ENCODE data around the gene PRSS8. TPM values are rescaled to one million over a fixed set of nuclear protein-coding genes. Genes with fewer than 3 reads are reported as not detected.

The PRSS8 gene
- total and polyA plus RNA-seq, 2 donors (not counting 1 experiment from before 2014, with no cell fraction given), result not detected

DNA sequence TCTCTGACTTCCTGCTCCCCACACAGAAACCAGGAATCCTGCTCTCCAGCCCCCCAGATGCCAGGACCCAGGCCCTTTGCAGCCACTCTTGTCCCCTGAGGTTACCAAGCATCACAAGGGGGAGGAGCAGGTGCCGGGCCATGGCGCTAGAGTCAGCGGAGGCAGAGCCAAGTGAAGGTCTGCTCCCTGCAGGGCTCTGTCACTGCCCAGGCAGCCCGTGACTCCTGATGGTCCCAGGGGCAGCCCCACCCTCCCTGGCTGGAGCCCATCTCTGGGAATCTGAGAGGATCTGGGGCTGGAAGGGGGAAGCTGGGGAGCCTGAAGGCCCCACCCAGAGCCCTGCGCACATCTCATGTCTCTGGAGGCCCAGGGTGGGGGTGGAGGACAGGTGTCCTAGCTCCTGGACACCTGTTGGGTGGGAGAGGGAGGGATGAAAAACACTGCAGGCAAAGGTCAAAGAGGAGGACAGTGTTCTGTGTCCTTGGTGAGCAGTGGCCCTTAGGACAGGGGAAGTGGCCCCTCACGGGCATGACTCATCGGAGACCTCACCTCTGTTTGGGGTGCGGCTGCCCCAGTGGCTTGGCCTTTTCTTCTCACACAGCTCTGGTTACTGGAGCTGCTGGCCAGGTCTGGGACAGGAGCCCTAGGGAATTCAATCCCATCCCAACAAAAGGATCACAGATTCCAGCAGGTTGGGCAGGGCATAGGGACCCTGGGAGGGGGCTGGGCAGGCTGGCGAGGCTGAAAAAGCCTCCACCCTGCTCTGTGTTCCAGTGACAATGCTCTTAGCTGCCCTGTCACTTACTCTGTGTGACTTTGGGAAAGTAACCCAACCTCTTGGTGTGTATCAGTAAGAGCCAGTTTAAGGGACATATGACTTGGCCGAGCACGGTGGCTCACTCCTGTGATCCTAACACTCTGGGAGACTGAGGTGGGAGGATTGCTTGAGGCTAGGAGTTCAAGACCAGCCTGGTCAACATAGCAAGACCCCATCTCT is 14.7 kb upstream of the PRSS8 start, which contains the start of gene PRSS36:
PRSS36 (minus strand) TSS at position 173 of the 997 bp plus-strand sequence; CDS start at position 142, 31 bp downstream.
- DNase-seq (ENCODE audit: low read depth in 2 of 2), result no peak

DNA sequence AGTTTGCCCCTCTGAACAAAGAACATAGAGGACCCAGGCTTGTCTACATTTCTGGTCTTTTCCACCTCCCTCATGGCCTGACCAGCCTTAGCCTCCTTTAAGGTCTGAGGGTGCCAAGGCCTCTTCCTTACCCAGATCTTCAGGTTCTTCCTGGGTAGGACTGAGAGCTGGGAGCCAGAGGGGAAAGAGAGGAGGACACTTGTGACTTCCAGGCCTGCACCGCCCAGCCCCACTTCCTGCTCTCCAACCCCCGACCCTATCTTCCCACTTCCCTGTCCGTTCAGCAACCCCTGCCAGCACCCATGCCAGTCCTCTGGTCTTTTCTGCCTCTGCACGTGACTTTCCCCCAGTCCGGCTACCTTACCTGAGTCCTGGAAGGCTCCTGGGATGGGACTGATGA is 13.8 kb upstream of the PRSS8 start:
- no peaks in the 10 kb centered on the region for H4K20me1 ChIP-seq (ENCODE audit: control insufficient read depth, extremely low read depth, insufficient read depth, low read length)
- no peak overlapping the region for H3K4me3 ChIP-seq (replicated peaks in 1 of 4; ENCODE audit: control extremely low read depth in 1 of 4, insufficient read depth in 1 of 4, low read depth in 3 of 4, low read length in 4 of 4)
- DNase-seq (ENCODE audit: low read depth in 2 of 2), result no peak

More for the DNA sequence above, 14.7 kb upstream of the PRSS8 start, which contains the start of gene PRSS36:
- no peaks in the 10 kb centered on the region for H3K4me1 ChIP-seq (ENCODE audit: control insufficient read depth, extremely low read depth, insufficient read depth, low read length)
- TF ChIP-seq EZH2 (IDR thresholded peaks at IDR 0.05; ENCODE audit: low read length, missing control alignments), result no peak
- no peaks in the 10 kb centered on the region for H3K79me2 ChIP-seq (ENCODE audit: control insufficient read depth, insufficient read depth, low read length)
- no peak within 1 kb of the TSS for H3K4me3 ChIP-seq (replicated peaks in 1 of 4; ENCODE audit: control extremely low read depth in 1 of 4, insufficient read depth in 1 of 4, low read depth in 3 of 4, low read length in 4 of 4)
- H3K27ac ChIP-seq (ENCODE audit: insufficient read depth, low read length), result no peak within 1 kb of the TSS
- H3K9me3 ChIP-seq (ENCODE audit: control insufficient read depth, insufficient read depth, low read depth, low read length), result no peaks in the 10 kb centered on the region
- H3K9ac ChIP-seq (ENCODE audit: insufficient read depth, low read length), result no peak within 1 kb of the TSS
- H3K36me3 ChIP-seq (ENCODE audit: control insufficient read depth, insufficient read depth, low read length), result no peaks in the 10 kb centered on the region
- H3K27me3 ChIP-seq (ENCODE audit: control insufficient read depth, insufficient read depth, low read length), result peaks cover 27% of the 10 kb centered on the region
- H4K20me1 ChIP-seq (ENCODE audit: control insufficient read depth, extremely low read depth, insufficient read depth, low read length), result no peaks in the 10 kb centered on the region
- H2AFZ ChIP-seq (ENCODE audit: low read length), result no peak within 1 kb of the TSS
- H3K4me2 ChIP-seq (ENCODE audit: extremely low read depth, insufficient read depth, low read length), result no peak within 1 kb of the TSS

DNA sequence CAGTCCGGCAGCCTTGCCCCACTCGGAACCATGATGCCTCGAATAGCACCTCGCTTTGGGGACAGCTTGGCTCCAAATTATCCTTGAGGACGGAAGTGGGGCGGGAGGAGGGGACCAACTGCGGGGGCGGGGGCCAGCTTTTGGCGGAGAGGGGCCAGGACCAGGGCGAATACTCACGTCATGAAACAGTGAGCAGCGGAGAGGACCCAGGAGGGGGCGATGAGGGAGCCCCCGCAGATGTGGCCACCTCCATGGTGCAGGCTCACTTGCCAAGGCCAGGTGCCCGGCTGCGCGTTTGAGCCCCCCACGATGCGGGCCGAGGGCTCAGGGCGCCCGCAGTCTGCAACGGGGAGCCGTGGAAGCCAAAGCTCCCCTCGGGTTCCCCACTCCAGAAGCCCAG is 13.4 kb upstream of the PRSS8 start:
- Histone ChIP-seq H3K9me3 (ENCODE audit: control insufficient read depth, insufficient read depth, low read depth, low read length) (no peaks in the 10 kb centered on the region), H3K27ac (ENCODE audit: insufficient read depth, low read length) (no peak overlapping the region), H3K27me3 (ENCODE audit: control insufficient read depth, insufficient read depth, low read length) (peaks cover 27% of the 10 kb centered on the region), H3K4me3 (replicated peaks in 1 of 4; ENCODE audit: control extremely low read depth in 1 of 4, insufficient read depth in 1 of 4, low read depth in 3 of 4, low read length in 4 of 4) (no peak overlapping the region), H3K4me2 (ENCODE audit: extremely low read depth, insufficient read depth, low read length) (no peak overlapping the region), H3K36me3 (ENCODE audit: control insufficient read depth, insufficient read depth, low read length) (no peaks in the 10 kb centered on the region), H2AFZ (ENCODE audit: low read length) (no peak overlapping the region), H3K9ac (ENCODE audit: insufficient read depth, low read length) (no peak overlapping the region), H4K20me1 (ENCODE audit: control insufficient read depth, extremely low read depth, insufficient read depth, low read length) (no peaks in the 10 kb centered on the region), H3K4me1 (ENCODE audit: control insufficient read depth, extremely low read depth, insufficient read depth, low read length) (no peaks in the 10 kb centered on the region), H3K79me2 (ENCODE audit: control insufficient read depth, insufficient read depth, low read length) (no peaks in the 10 kb centered on the region)
- no peak for DNase-seq (ENCODE audit: low read depth in 2 of 2)
- TF ChIP-seq, protein P1, sequence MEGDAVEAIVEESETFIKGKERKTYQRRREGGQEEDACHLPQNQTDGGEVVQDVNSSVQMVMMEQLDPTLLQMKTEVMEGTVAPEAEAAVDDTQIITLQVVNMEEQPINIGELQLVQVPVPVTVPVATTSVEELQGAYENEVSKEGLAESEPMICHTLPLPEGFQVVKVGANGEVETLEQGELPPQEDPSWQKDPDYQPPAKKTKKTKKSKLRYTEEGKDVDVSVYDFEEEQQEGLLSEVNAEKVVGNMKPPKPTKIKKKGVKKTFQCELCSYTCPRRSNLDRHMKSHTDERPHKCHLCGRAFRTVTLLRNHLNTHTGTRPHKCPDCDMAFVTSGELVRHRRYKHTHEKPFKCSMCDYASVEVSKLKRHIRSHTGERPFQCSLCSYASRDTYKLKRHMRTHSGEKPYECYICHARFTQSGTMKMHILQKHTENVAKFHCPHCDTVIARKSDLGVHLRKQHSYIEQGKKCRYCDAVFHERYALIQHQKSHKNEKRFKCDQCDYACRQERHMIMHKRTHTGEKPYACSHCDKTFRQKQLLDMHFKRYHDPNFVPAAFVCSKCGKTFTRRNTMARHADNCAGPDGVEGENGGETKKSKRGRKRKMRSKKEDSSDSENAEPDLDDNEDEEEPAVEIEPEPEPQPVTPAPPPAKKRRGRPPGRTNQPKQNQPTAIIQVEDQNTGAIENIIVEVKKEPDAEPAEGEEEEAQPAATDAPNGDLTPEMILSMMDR (conservative IDR thresholded peaks at IDR 0.05 in 1 of 2, IDR thresholded peaks at IDR 0.05 in 1 of 2; ENCODE audit: low read depth in 1 of 2, low read length in 2 of 2), result no peak
- no peak for TF ChIP-seq EZH2 (IDR thresholded peaks at IDR 0.05; ENCODE audit: low read length, missing control alignments)

More for the DNA sequence above, 13.8 kb upstream of the PRSS8 start:
- H3K27me3 ChIP-seq (ENCODE audit: control insufficient read depth, insufficient read depth, low read length), result peaks cover 27% of the 10 kb centered on the region
- no peaks in the 10 kb centered on the region for H3K36me3 ChIP-seq (ENCODE audit: control insufficient read depth, insufficient read depth, low read length)
- H3K4me1 ChIP-seq (ENCODE audit: control insufficient read depth, extremely low read depth, insufficient read depth, low read length), result no peaks in the 10 kb centered on the region
- no peak overlapping the region for H2AFZ ChIP-seq (ENCODE audit: low read length)
- TF ChIP-seq, protein P1 (conservative IDR thresholded peaks at IDR 0.05 in 1 of 2, IDR thresholded peaks at IDR 0.05 in 1 of 2; ENCODE audit: low read depth in 1 of 2, low read length in 2 of 2), result no peak
- no peak for TF ChIP-seq EZH2 (IDR thresholded peaks at IDR 0.05; ENCODE audit: low read length, missing control alignments)
- no peak overlapping the region for H3K4me2 ChIP-seq (ENCODE audit: extremely low read depth, insufficient read depth, low read length)
- H3K9me3 ChIP-seq (ENCODE audit: control insufficient read depth, insufficient read depth, low read depth, low read length), result no peaks in the 10 kb centered on the region
- H3K9ac ChIP-seq (ENCODE audit: insufficient read depth, low read length), result no peak overlapping the region
- no peak overlapping the region for H3K27ac ChIP-seq (ENCODE audit: insufficient read depth, low read length)
- no peaks in the 10 kb centered on the region for H3K79me2 ChIP-seq (ENCODE audit: control insufficient read depth, insufficient read depth, low read length)

Data from fibroblast of lung (primary cell).